ENCODE measurements around the gene ADAM11.
A peak's percentile ranks its signal among the peaks of the same experiment; 100 is the strongest.

Gene ADAM11

DNA sequence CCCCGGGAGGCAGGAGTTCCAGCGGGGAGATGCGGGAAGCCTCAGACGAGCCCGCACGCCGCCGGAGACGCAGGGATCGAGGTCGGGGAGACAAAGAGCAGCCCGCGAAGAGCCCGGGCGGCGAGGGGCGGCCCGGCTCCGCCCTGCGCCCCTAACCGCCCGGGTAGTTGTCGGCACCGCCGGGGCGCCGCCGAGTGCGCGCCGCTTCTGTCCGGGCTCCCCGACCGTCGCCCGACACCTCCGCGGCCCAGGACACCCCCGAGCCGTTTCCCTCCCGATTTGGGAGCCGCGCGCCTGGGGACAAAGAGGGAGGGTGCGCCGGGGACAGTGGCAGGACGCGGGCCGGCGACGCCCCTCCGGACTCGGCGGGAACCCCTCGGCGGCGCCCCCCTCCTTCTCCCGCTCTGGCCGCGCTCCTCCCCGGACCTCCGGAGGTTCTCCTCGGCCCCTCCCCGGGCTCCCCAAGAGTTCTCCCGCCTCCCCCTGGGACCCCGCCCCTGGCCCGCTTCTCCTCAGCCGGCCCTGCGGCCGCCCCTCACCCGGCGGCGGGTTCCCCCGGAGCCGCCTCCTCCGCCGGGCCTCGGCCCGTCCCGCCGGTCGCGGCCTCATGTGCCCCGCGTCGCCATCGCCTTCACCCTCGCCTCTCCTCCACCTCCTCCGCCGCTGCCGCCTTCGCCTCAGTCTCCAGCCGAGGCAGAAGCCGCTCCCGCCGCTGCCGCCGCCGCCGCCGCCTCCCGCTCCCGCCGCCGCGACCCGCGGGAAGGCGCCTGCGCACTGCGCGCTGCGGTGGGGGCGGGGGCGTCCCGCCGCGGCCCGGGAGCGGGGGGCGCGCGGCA, 71.0 kb downstream of the ADAM11 start, which contains the start of gene GJC1 (continued):
- TF ChIP-seq ZNF23 (tag by site-specific recombination; IDR thresholded peaks at IDR 0.05; ENCODE audit: borderline replicate concordance) (no peak), ZNF558 (tag by site-specific recombination; IDR thresholded peaks at IDR 0.05) (no peak), ZIC2 (tag by site-specific recombination; IDR thresholded peaks at IDR 0.05) (peak; percentile 63), HOXC10 (CRISPR knock-in tag; IDR thresholded peaks at IDR 0.05) (no peak), ZNF311 (tag by site-specific recombination; IDR thresholded peaks at IDR 0.05; ENCODE audit: borderline replicate concordance) (no peak), SP2 (tag by site-specific recombination; IDR thresholded peaks at IDR 0.05) (0 out of 2 replicates have a peak, but pooled peaks have one; percentile 23), IKZF3 (tag by site-specific recombination; IDR thresholded peaks at IDR 0.05) (0 out of 2 replicates have a peak, but pooled peaks have one; percentile 8), ZNF416 (tag by site-specific recombination; IDR thresholded peaks at IDR 0.05) (no peak), ZNF664 (tag by site-specific recombination; IDR thresholded peaks at IDR 0.05) (no peak), ZNF335 (tag by site-specific recombination; conservative IDR thresholded peaks at IDR 0.05) (0 out of 2 replicates have a peak, but pooled peaks have one; percentile 9), ZNF561 (tag by site-specific recombination; IDR thresholded peaks at IDR 0.05; ENCODE audit: borderline replicate concordance) (no peak), SALL2 (tag by site-specific recombination; IDR thresholded peaks at IDR 0.05; ENCODE audit: borderline replicate concordance) (no peak), ZNF473 (tag by site-specific recombination; IDR thresholded peaks at IDR 0.05) (no peak), YY2 (tag by site-specific recombination; IDR thresholded peaks at IDR 0.05) (no peak), MZF1 (tag by site-specific recombination; IDR thresholded peaks at IDR 0.05; ENCODE audit: borderline replicate concordance) (no peak), ZBTB48 (tag by site-specific recombination; IDR thresholded peaks at IDR 0.05) (0 out of 2 replicates have a peak, but pooled peaks have one; percentile 41), HOXA7 (CRISPR knock-in tag; IDR thresholded peaks at IDR 0.05; ENCODE audit: borderline replicate concordance) (no peak), ZNF138 (tag by site-specific recombination; IDR thresholded peaks at IDR 0.05; ENCODE audit: borderline replicate concordance) (no peak), ZNF211 (tag by site-specific recombination; IDR thresholded peaks at IDR 0.05; ENCODE audit: low read depth) (no peak), ZNF341 (tag by site-specific recombination; IDR thresholded peaks at IDR 0.05; ENCODE audit: low read depth) (peak; percentile 74)
- TF ChIP-seq, protein P1, sequence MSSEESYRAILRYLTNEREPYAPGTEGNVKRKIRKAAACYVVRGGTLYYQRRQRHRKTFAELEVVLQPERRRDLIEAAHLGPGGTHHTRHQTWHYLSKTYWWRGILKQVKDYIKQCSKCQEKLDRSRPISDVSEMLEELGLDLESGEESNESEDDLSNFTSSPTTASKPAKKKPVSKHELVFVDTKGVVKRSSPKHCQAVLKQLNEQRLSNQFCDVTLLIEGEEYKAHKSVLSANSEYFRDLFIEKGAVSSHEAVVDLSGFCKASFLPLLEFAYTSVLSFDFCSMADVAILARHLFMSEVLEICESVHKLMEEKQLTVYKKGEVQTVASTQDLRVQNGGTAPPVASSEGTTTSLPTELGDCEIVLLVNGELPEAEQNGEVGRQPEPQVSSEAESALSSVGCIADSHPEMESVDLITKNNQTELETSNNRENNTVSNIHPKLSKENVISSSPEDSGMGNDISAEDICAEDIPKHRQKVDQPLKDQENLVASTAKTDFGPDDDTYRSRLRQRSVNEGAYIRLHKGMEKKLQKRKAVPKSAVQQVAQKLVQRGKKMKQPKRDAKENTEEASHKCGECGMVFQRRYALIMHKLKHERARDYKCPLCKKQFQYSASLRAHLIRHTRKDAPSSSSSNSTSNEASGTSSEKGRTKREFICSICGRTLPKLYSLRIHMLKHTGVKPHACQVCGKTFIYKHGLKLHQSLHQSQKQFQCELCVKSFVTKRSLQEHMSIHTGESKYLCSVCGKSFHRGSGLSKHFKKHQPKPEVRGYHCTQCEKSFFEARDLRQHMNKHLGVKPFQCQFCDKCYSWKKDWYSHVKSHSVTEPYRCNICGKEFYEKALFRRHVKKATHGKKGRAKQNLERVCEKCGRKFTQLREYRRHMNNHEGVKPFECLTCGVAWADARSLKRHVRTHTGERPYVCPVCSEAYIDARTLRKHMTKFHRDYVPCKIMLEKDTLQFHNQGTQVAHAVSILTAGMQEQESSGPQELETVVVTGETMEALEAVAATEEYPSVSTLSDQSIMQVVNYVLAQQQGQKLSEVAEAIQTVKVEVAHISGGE (tag by site-specific recombination; conservative IDR thresholded peaks at IDR 0.05; ENCODE audit: low read depth), result peak; percentile 63
- TF ChIP-seq, protein P2, sequence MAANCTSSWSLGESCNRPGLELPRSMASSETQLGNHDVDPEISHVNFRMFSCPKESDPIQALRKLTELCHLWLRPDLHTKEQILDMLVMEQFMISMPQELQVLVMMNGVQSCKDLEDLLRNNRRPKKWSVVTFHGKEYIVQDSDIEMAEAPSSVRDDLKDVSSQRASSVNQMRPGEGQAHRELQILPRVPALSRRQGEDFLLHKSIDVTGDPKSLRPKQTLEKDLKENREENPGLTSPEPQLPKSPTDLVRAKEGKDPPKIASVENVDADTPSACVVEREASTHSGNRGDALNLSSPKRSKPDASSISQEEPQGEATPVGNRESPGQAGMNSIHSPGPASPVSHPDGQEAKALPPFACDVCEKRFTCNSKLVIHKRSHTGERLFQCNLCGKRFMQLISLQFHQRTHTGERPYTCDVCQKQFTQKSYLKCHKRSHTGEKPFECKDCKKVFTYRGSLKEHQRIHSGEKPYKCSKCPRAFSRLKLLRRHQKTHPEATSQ (tag by site-specific recombination; IDR thresholded peaks at IDR 0.05), result no peak
- TF ChIP-seq, protein P3, sequence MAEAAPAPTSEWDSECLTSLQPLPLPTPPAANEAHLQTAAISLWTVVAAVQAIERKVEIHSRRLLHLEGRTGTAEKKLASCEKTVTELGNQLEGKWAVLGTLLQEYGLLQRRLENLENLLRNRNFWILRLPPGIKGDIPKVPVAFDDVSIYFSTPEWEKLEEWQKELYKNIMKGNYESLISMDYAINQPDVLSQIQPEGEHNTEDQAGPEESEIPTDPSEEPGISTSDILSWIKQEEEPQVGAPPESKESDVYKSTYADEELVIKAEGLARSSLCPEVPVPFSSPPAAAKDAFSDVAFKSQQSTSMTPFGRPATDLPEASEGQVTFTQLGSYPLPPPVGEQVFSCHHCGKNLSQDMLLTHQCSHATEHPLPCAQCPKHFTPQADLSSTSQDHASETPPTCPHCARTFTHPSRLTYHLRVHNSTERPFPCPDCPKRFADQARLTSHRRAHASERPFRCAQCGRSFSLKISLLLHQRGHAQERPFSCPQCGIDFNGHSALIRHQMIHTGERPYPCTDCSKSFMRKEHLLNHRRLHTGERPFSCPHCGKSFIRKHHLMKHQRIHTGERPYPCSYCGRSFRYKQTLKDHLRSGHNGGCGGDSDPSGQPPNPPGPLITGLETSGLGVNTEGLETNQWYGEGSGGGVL (tag by site-specific recombination; IDR thresholded peaks at IDR 0.05), result peak; percentile 91
